GM12878 (cell line): Measurements from ENCODE around the gene OR1J1. TPM values are rescaled to one million over a fixed set of nuclear protein-coding genes. Genes with fewer than 3 reads are reported as not detected.
A peak's percentile ranks its signal among the peaks of the same experiment; 100 is the strongest.

ENCODE experiments used
- BHLHE40 ChIP-seq, 2 experiments: fragments of 450-650 bp in 1 of 2; IDR thresholded peaks; 2 replicates each; pipeline ENCODE4 v1.6.1; 2011 to 2017; ENCODE audit warnings: low read depth in 2 of 2, borderline replicate concordance in 1 of 2, improper control_type of control experiment in 1 of 2, low read length in 1 of 2, mild to moderate bottlenecking in 1 of 2
- CTCF ChIP-seq, 3 experiments: IDR thresholded peaks in 2 of 3; conservative IDR thresholded peaks in 1 of 3; 2 replicates each; pipeline ENCODE4 v1.5.1; 2011; ENCODE audit warnings: low read depth in 3 of 3, low read length in 3 of 3, mild to moderate bottlenecking in 3 of 3, control low read depth in 2 of 3, moderate library complexity in 2 of 3, inconsistent platforms in 1 of 3, mixed read lengths in 1 of 3; ENCODE audit not compliant: control insufficient read depth in 2 of 3, insufficient read depth in 1 of 3; ENCODE audit errors: extremely low read depth in 1 of 3
- DPF2 ChIP-seq: fragments of 450-650 bp; IDR thresholded peaks from 2 replicates; pipeline ENCODE4 v1.6.1; 2017; ENCODE audit warnings: mild to moderate bottlenecking
- IKZF2 ChIP-seq, 2 experiments: fragments of 450-650 bp; IDR thresholded peaks; 2 replicates each; pipeline ENCODE4 v1.6.1; 2017; ENCODE audit warnings: mild to moderate bottlenecking in 2 of 2, moderate library complexity in 2 of 2
- JUNB ChIP-seq: IDR thresholded peaks from 2 replicates; pipeline ENCODE4 v1.6.1; 2016; ENCODE audit warnings: antibody characterized with exemption, mild to moderate bottlenecking
- MTA2 ChIP-seq: fragments of 450-650 bp; IDR thresholded peaks from 2 replicates; pipeline ENCODE4 v1.6.1; 2016; ENCODE audit warnings: low read depth, mild to moderate bottlenecking, moderate library complexity
- RELA ChIP-seq: fragments of 450-650 bp; IDR thresholded peaks from 2 replicates; pipeline ENCODE4 v1.8.0; 2014; ENCODE audit warnings: borderline replicate concordance; ENCODE audit not compliant: partially characterized antibody
- RELB ChIP-seq: fragments of 450-650 bp; IDR thresholded peaks from 2 replicates; pipeline ENCODE4 v1.6.1; 2017; ENCODE audit warnings: low read depth, mild to moderate bottlenecking, moderate library complexity
- SMARCA5 ChIP-seq: fragments of 450-650 bp; IDR thresholded peaks from 2 replicates; pipeline ENCODE4 v1.6.1; 2017; ENCODE audit warnings: mild to moderate bottlenecking
- polyA plus RNA-seq, 11 experiments: library from polyadenylated mRNA; depleted of rRNA in 4 of 11; unstranded in 6 of 11; stranded (reverse) in 5 of 11; fragments of >200 nt; fragmentation: Nextera tagmentation in 4 of 11; fragmentation: Illumina TruSeq in 1 of 11; extraction: Ambion mirVana in 4 of 11; extraction: Trizol in 1 of 11; gene quantifications; 1 replicate in 1 of 11; 2 replicates in 10 of 11; pipeline versions ENCODE4 v1.2.1 to v1.2.3, GENCODE V29; 2011 to 2016; ENCODE audit warnings: inconsistent platforms in 2 of 11, missing spikeins in 2 of 11, low read depth in 1 of 11
- total RNA-seq, 4 experiments: library from RNA; depleted of rRNA in 3 of 4; stranded (reverse); fragments of >200 nt in 3 of 4; fragmentation: Illumina TruSeq in 1 of 4; extraction: Trizol in 1 of 4; gene quantifications; 2 replicates each; pipeline versions ENCODE4 v1.2.1 to v1.2.3, GENCODE V29; 2013 to 2021

The OR1J1 gene
- total and polyA plus RNA-seq, 10 of the 15 experiments (the other 5 are each of a cell fraction or from before 2014, with no cell fraction given): 0.07 TPM; not detected in 9

GRCh38 chr9:122463828-122464632, 13.7 kb downstream of the OR1J1 start (continued):
- peak; percentile 26 to 62 (median 49); a peak in 5 of 6 replicates for TF ChIP-seq CTCF (IDR thresholded peaks at IDR 0.05 in 2 of 3, conservative IDR thresholded peaks at IDR 0.05 in 1 of 3; ENCODE audit: control insufficient read depth in 2 of 3, extremely low read depth in 1 of 3, insufficient read depth in 1 of 3, low read depth in 3 of 3, low read length in 3 of 3)
- no peak for TF ChIP-seq SMARCA5
- TF ChIP-seq IKZF2 (IDR thresholded peaks at IDR 0.05): peak; percentile 31 to 46; a peak in 2 of 4 replicates
- TF ChIP-seq MTA2: 0 out of 2 replicates have a peak, but pooled peaks have one; percentile 23
- no peak for TF ChIP-seq JUNB
- peak in 1 of 2 experiments; percentile 16; a peak in 1 of 4 replicates for TF ChIP-seq BHLHE40 (IDR thresholded peaks at IDR 0.05; ENCODE audit: borderline replicate concordance in 1 of 2, low read depth in 2 of 2, low read length in 1 of 2)
- TF ChIP-seq RELB: 0 out of 2 replicates have a peak, but pooled peaks have one; percentile 35
- no peak for TF ChIP-seq RELA
- no peak for TF ChIP-seq DPF2
